Thyroid gland (tissue), 4 donors: Measurements from ENCODE around the gene CCDC85C. TPM values are rescaled to one million over a fixed set of nuclear protein-coding genes. Genes with fewer than 3 reads are reported as not detected.

Experiments
- DNase-seq, 2 donors: peaks; one replicate each; pipeline ENCODE4 v3.0.0-alpha.2; 2019
- H3K27ac ChIP-seq, 3 donors: fragments of 200-600 bp; sonication (generic); 1 replicate in 2 of 3; 2 replicates in 1 of 3; pipeline ENCODE4 v1.5.1; 2016 to 2019; ENCODE audit warnings: mild to moderate bottlenecking in 1 of 3, moderate library complexity in 1 of 3
- H3K27me3 ChIP-seq: fragments of 200-600 bp; sonication (generic); one replicate; pipeline ENCODE4 v1.5.1; 2019
- H3K36me3 ChIP-seq, 2 donors: fragments of 200-600 bp; sonication (generic); one replicate each; pipeline ENCODE4 v1.5.1; 2016 to 2019
- H3K4me1 ChIP-seq, 2 donors: fragments of 200-600 bp; sonication (generic); one replicate each; pipeline ENCODE4 v1.5.1; 2017 to 2019
- H3K4me3 ChIP-seq, 3 donors: fragments of 200-600 bp; sonication (generic); replicated peaks in 1 of 3; 1 replicate in 2 of 3; 2 replicates in 1 of 3; pipeline ENCODE4 v1.5.1; 2016; ENCODE audit warnings: mild to moderate bottlenecking in 1 of 3
- H3K9me3 ChIP-seq: fragments of 200-600 bp; sonication (generic); one replicate; pipeline ENCODE4 v1.5.1; 2017
- POLR2A ChIP-seq, 2 donors: fragments of 450-650 bp; IDR thresholded peaks; one replicate each; pipeline ENCODE4 v1.6.1; 2017; ENCODE audit warnings: antibody characterized with exemption in 2 of 2, mild to moderate bottlenecking in 2 of 2, moderate library complexity in 1 of 2
- WGBS, 2 donors: methylation state at CpG; one replicate each; pipeline ENCODE4 v1.1.5; 2017; 5-methylcytosine and 5-hydroxymethylcytosine counted together
- intact Hi-C: fragments of 100-400 bp; cut with DNase I; formaldehyde crosslinking; loops from one replicate; pipeline ENCODE4 v1.15.1; 2023
- total RNA-seq, 4 donors: library from RNA; depleted of rRNA; stranded (reverse); fragments of >200 nt; gene quantifications; one replicate each; pipeline ENCODE4 v1.2.3, GENCODE V29; 2016
- TF ChIP-seq, protein P1 (sequence below), 6 experiments: fragments of 200-600 bp in 3 of 6; fragments of 450-650 bp in 3 of 6; sonication (generic) in 3 of 6; IDR thresholded peaks; one replicate each; pipeline ENCODE4 v1.5.1; 2016 to 2019; ENCODE audit warnings: antibody characterized with exemption in 6 of 6, mild to moderate bottlenecking in 2 of 6, inconsistent platforms in 1 of 6, moderate library complexity in 1 of 6

CCDC85C gene
- total RNA-seq, 4 donors from 2014 or later, result 8.6 to 28.3 (median 17.3) TPM

DNA sequence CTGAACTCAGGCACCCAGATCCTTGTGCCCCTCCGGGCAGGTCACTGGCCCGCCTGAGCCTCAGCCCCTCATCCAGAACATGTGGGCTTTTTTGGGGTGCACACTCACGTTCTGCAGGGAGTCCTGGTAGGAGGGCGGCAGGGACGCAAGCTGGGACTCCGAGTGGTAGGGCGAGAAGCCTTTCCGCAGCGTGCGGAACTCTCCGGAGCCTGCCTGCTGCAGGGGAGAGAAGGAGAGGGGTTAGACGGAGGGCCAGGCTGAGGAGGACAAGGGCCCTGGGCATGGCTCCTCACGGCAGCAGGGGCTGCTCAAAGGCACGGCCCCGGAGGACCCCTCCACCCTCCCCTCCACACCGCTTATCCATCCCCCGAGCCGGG is 82.0 kb downstream of the CCDC85C start:
- Histone ChIP-seq H3K9me3 (no peaks in the 10 kb centered on the region), H3K4me1 (peaks cover 11 to 34% of the 10 kb centered on the region in 2 donors), H3K36me3 (no peaks in the 10 kb centered on the region), H3K4me3 (no peak overlapping the region), H3K27me3 (no peaks in the 10 kb centered on the region), H3K27ac (no peak overlapping the region)
- intact Hi-C loops, result no loop called here
- 72 to 86% methylated on average over 15 to 18 of the region's 18 CpGs for WGBS, 2 donors
- DNase-seq, result peak in 1 of 2 donors; percentile 2
- TF ChIP-seq, protein P1, sequence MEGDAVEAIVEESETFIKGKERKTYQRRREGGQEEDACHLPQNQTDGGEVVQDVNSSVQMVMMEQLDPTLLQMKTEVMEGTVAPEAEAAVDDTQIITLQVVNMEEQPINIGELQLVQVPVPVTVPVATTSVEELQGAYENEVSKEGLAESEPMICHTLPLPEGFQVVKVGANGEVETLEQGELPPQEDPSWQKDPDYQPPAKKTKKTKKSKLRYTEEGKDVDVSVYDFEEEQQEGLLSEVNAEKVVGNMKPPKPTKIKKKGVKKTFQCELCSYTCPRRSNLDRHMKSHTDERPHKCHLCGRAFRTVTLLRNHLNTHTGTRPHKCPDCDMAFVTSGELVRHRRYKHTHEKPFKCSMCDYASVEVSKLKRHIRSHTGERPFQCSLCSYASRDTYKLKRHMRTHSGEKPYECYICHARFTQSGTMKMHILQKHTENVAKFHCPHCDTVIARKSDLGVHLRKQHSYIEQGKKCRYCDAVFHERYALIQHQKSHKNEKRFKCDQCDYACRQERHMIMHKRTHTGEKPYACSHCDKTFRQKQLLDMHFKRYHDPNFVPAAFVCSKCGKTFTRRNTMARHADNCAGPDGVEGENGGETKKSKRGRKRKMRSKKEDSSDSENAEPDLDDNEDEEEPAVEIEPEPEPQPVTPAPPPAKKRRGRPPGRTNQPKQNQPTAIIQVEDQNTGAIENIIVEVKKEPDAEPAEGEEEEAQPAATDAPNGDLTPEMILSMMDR (IDR thresholded peaks at IDR 0.05), result no peak
- no peak for TF ChIP-seq POLR2A (IDR thresholded peaks at IDR 0.05)

DNA sequence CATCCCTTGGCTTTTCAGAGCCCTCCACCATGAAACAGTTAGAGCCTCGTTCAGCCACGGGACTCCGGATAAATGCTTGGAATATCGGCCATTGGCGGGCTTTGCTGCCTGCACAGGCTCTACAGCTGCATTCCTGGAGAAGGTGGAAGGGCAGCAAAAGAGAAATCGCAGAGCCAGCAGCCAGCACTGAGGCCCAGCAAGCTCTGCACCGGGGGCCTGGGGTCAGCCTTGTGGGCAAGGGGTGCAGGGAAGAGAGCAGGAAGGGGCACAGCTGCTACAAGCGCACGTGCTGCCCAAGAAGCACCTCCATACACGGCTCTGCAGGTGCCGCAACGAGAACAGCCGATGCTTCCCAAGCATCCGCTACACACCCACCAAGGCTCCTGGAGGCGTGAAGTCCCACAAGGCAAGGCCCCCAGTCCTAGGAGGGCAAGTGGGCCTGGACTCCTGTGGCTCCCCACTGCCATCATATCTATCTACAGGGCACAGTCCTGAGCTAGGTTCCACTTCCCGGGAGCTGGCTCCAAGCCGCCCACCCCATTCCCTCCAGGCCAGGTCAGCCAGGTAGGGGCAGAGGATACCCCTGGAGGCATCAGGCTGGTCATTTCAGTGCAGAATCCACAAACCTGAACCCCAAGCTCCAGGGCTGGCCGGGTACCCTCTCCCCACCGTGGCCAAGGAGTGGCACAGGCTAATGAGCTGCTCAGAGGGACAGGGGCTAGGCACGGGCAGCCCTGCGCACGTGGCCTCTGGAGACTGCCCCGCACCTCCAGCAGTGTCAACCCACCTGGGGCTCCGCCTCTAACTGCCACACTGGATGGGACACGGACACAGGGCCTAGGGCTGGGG is 82.6 kb downstream of the CCDC85C start:
- TF ChIP-seq, protein P1 (IDR thresholded peaks at IDR 0.05), result no peak
- TF ChIP-seq POLR2A (IDR thresholded peaks at IDR 0.05), result no peak
- WGBS, 2 donors, result 93 to 94% methylated on average over 9 to 22 of the region's 25 CpGs
- Histone ChIP-seq H3K4me3 (no peak overlapping the region), H3K27ac (no peak overlapping the region), H3K4me1 (peaks cover 5 to 28% of the 10 kb centered on the region in 2 donors), H3K27me3 (no peaks in the 10 kb centered on the region), H3K9me3 (no peaks in the 10 kb centered on the region), H3K36me3 (no peaks in the 10 kb centered on the region)
- intact Hi-C loops, result no loop called here
- peak; percentile 0 to 2 for DNase-seq

DNA sequence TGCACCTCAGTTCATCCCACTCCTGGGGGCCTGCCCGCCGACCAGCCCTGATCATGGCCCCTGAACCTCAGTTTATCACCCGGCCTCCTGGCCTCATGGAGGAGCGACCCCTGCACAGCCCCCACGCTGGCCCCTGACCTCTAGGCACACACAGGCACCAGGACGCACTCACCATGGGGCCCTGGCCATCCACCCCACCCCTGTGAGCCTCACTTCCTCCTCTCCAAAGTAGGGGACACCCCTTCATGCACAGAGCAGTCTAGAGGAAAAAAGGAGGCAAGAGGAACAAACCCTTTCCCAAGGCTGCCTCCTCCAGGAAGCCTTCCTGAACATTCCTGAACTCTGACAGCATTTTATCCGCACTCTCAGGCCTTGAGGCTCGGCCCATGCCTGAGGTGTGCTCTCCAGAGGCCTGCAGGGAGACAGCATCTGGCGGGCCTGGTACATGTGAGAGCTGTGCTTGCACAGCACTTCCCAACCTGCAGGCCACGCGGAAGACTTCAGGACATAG is 83.4 kb downstream of the CCDC85C start:
- peaks cover 5 to 26% of the 10 kb centered on the region in 2 donors for H3K4me1 ChIP-seq
- no peaks in the 10 kb centered on the region for H3K36me3 ChIP-seq
- intact Hi-C loops, result no loop called here
- H3K9me3 ChIP-seq, result no peaks in the 10 kb centered on the region
- no peaks in the 10 kb centered on the region for H3K27me3 ChIP-seq
- no peak overlapping the region for H3K27ac ChIP-seq
- WGBS, 2 donors, result 86 to 94% methylated on average over 11 of the region's 11 CpGs
- peak in 1 of 2 donors; percentile 0 for DNase-seq
- no peak overlapping the region for H3K4me3 ChIP-seq
- no peak for TF ChIP-seq POLR2A (IDR thresholded peaks at IDR 0.05)
- TF ChIP-seq, protein P1 (IDR thresholded peaks at IDR 0.05), result no peak

DNA sequence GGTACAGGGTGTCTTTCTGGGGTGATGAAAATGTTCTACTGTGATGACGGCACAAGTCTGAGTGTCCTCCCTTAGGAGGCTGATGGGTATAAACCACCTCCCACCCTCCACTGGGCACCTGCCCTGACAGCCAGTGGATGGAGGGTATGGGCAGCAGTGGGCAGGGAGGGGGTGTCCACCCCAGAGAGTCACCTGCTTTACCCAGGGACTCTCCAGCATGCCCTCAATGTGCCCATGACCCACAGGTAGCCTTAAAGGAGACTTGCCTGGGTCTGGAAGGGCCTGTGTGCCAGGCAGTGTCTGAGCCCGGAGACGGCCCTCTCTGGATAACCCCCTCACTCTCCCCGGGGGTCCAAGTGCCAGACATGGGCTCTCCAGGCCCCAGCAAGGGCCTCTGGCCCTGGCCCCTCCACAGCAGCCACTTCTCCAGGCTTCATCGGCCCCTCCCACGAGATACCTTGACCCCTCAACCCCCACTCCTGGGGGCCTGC is 84.0 kb downstream of the CCDC85C start:
- DNase-seq, result no peak
- peaks cover 5 to 26% of the 10 kb centered on the region in 2 donors for H3K4me1 ChIP-seq

More for the DNA sequence above, 84.0 kb downstream of the CCDC85C start:
- Histone ChIP-seq H3K36me3 (no peaks in the 10 kb centered on the region), H3K27me3 (no peaks in the 10 kb centered on the region), H3K4me3 (no peak overlapping the region), H3K9me3 (no peaks in the 10 kb centered on the region), H3K27ac (no peak overlapping the region)
- intact Hi-C loops, result no loop called here
- TF ChIP-seq, protein P1 (IDR thresholded peaks at IDR 0.05), result no peak
- no peak for TF ChIP-seq POLR2A (IDR thresholded peaks at IDR 0.05)
- 90% methylated on average over 5 to 6 of the region's 6 CpGs for WGBS, 2 donors
